ENCODE results near the gene CLBA1.
"Not testable (repeated sequence)": the region's sequence is repeated elsewhere in the genome, so short reads cannot be mapped to it uniquely, and the experiment has no call there.

CLBA1 gene

GRCh38 chr14:104947881-104948735 lies 37.5 kb upstream of the CLBA1 start:
- not testable (repeated sequence) for DNase-seq (ENCODE audit: low read depth)

- no peak for DNase-seq (ENCODE audit: low read depth)
Measured at GRCh38 chr14:104948736-104949031, 36.9 kb upstream of the CLBA1 start.

- DNase-seq (ENCODE audit: low read depth): not testable (repeated sequence)
Measured at GRCh38 chr14:104949406-104949955, 36.1 kb upstream of the CLBA1 start.

- DNase-seq (ENCODE audit: low read depth): no peak
Measured at GRCh38 chr14:104950021-104950420, 35.6 kb upstream of the CLBA1 start.

- not testable (repeated sequence) for DNase-seq (ENCODE audit: low read depth)
Measured at GRCh38 chr14:104950701-104951100, 34.9 kb upstream of the CLBA1 start.

- not testable (repeated sequence) for DNase-seq (ENCODE audit: low read depth)
Measured at GRCh38 chr14:104951863-104952657, 33.5 kb upstream of the CLBA1 start.

GRCh38 chr14:104953097-104953496 lies 32.5 kb upstream of the CLBA1 start:
- DNase-seq (ENCODE audit: low read depth): no peak

- no peak for DNase-seq (ENCODE audit: low read depth)
Measured at GRCh38 chr14:104953896-104954656, 31.5 kb upstream of the CLBA1 start.

- no peak for DNase-seq (ENCODE audit: low read depth)
Measured at GRCh38 chr14:104954746-104955395, 30.7 kb upstream of the CLBA1 start.

- no peak for DNase-seq (ENCODE audit: low read depth)
Measured at GRCh38 chr14:104955396-104955770, 30.2 kb upstream of the CLBA1 start.

- DNase-seq (ENCODE audit: low read depth): no peak
Measured at GRCh38 chr14:104956290-104956890, 29.2 kb upstream of the CLBA1 start.

- DNase-seq (ENCODE audit: low read depth): no peak
Measured at GRCh38 chr14:104957146-104958113, 28.2 kb upstream of the CLBA1 start.

- no peak for DNase-seq (ENCODE audit: low read depth)
Measured at GRCh38 chr14:104964546-104964945, 21.0 kb upstream of the CLBA1 start.

GRCh38 chr14:104965561-104966231 lies 19.9 kb upstream of the CLBA1 start:
- no peak for DNase-seq (ENCODE audit: low read depth)

- DNase-seq (ENCODE audit: low read depth): no peak
Measured at GRCh38 chr14:104966261-104966865, 19.2 kb upstream of the CLBA1 start.

GRCh38 chr14:104966981-104967385 lies 18.6 kb upstream of the CLBA1 start:
- no peak for DNase-seq (ENCODE audit: low read depth)

- DNase-seq (ENCODE audit: low read depth): no peak
Measured at GRCh38 chr14:104967386-104968152, 18.0 kb upstream of the CLBA1 start.

- DNase-seq (ENCODE audit: low read depth): no peak
Measured at GRCh38 chr14:104968153-104968527, 17.4 kb upstream of the CLBA1 start.

All from non-pigmented ciliary epithelial cell (primary cell).